ENCODE measurements around the gene ITSN2. TPM values are rescaled to one million over a fixed set of nuclear protein-coding genes. Genes with fewer than 3 reads are reported as not detected.

ITSN2 gene
- total and polyA plus RNA-seq, 2 of the 8 experiments (the other 6 are each of a cell fraction or from before 2014, with no cell fraction given) = 9.3 to 17.0 TPM

- Histone ChIP-seq H3K18ac (ENCODE audit: extremely low read depth, low read length) (no peak overlapping the region), H3K79me1 (ENCODE audit: low read depth, low read length) (no peaks in the 10 kb centered on the region), H3K4me3 (ENCODE audit: extremely low read depth in 1 of 4, insufficient read depth in 2 of 4, low read depth in 3 of 4, low read length in 4 of 4) (no peak overlapping the region), H4K91ac (replicated peaks; ENCODE audit: insufficient read length, low read length) (no peak overlapping the region), H2BK12ac (ENCODE audit: low read depth, low read length) (no peak overlapping the region), H3K23me2 (ENCODE audit: low read depth, low read length) (no peaks in the 10 kb centered on the region), H2BK5ac (ENCODE audit: low read depth, low read length) (no peak overlapping the region), H3K27ac (ENCODE audit: low read depth, low read length) (no peak overlapping the region), H3K56ac (replicated peaks; ENCODE audit: insufficient read length, low read depth, low read length) (no peak overlapping the region), H3K36me3 (ENCODE audit: control insufficient read depth in 2 of 4, insufficient read depth in 4 of 4, low read length in 3 of 4) (peaks cover 0 to 5% (median under 1%) of the 10 kb centered on the region in 4 experiments; a peak in 2 of 8 replicates), H3K4ac (replicated peaks; ENCODE audit: insufficient read length, low read depth, low read length) (no peak overlapping the region), H4K5ac (ENCODE audit: insufficient read length, low read depth, low read length) (no peak overlapping the region), H4K8ac (ENCODE audit: extremely low read depth, insufficient read depth, low read length) (no peak overlapping the region), H2BK120ac (replicated peaks; ENCODE audit: low read depth, low read length) (no peak overlapping the region), H2AFZ (ENCODE audit: low read length) (no peak overlapping the region), H3K14ac (ENCODE audit: insufficient read length) (no peak overlapping the region), H3K9me3 (ENCODE audit: insufficient read depth in 2 of 2, low read depth in 1 of 2, low read length in 1 of 2) (no peaks in the 10 kb centered on the region), H3K4me1 (replicated peaks in 1 of 4; ENCODE audit: control insufficient read depth in 3 of 4, insufficient read depth in 4 of 4, low read length in 3 of 4) (peaks cover 0 to 2% (median 1%) of the 10 kb centered on the region in 4 experiments; a peak in 2 of 7 replicates), H4K20me1 (replicated peaks in 1 of 2; ENCODE audit: control insufficient read depth in 1 of 2, insufficient read depth in 2 of 2, low read length in 2 of 2) (no peaks in the 10 kb centered on the region), H3K27me3 (replicated peaks in 1 of 4; ENCODE audit: control insufficient read depth in 3 of 4, extremely low read depth in 1 of 4, insufficient read depth in 3 of 4, low read length in 3 of 4) (no peaks in the 10 kb centered on the region), H2AK5ac (ENCODE audit: low read depth, low read length) (no peak overlapping the region), H3K4me2 (ENCODE audit: insufficient read depth in 1 of 2, low read depth in 2 of 2, low read length in 2 of 2) (no peak overlapping the region), H2BK20ac (ENCODE audit: low read length) (no peak overlapping the region), H3K79me2 (ENCODE audit: control insufficient read depth in 1 of 2, insufficient read depth in 2 of 2, low read length in 2 of 2) (no peaks in the 10 kb centered on the region; a peak in 1 of 4 replicates), H2BK15ac (ENCODE audit: low read length) (no peak overlapping the region), H3K9ac (replicated peaks in 1 of 4; ENCODE audit: extremely low read depth in 1 of 4, low read depth in 3 of 4, low read length in 3 of 4) (no peak overlapping the region), H3K23ac (ENCODE audit: insufficient read length) (no peak overlapping the region)
- TF ChIP-seq SIRT6 (IDR thresholded peaks at IDR 0.05; ENCODE audit: low read length) = no peak
- TF ChIP-seq CTBP2 (IDR thresholded peaks at IDR 0.05; ENCODE audit: borderline replicate concordance, insufficient read depth, insufficient read length, low read length) = no peak
- TF ChIP-seq POLR2A (IDR thresholded peaks at IDR 0.05; ENCODE audit: control extremely low read depth in 1 of 2, low read depth in 2 of 2, low read length in 2 of 2) = no peak
- TF ChIP-seq RBBP5 (IDR thresholded peaks at IDR 0.05; ENCODE audit: borderline replicate concordance, low read depth, low read length) = no peak
- no peak for TF ChIP-seq ZNF274 (IDR thresholded peaks at IDR 0.05; ENCODE audit: borderline replicate concordance, extremely low read depth, low read length)
- TF ChIP-seq CHD1 (IDR thresholded peaks at IDR 0.05; ENCODE audit: low read depth, low read length) = no peak
- no peak for TF ChIP-seq TAF7 (optimal IDR thresholded peaks at IDR 0.05; ENCODE audit: borderline replicate concordance, low read depth, low read length)
- TF ChIP-seq BCL11A (IDR thresholded peaks at IDR 0.05; ENCODE audit: low read depth in 2 of 2, low read length in 2 of 2) = no peak
- TF ChIP-seq CEBPB (IDR thresholded peaks at IDR 0.05; ENCODE audit: low read depth, low read length) = no peak
- no peak for TF ChIP-seq ASH2L (IDR thresholded peaks at IDR 0.05; ENCODE audit: low read length)
- TF ChIP-seq RAD21 (IDR thresholded peaks at IDR 0.05 in 1 of 2, conservative IDR thresholded peaks at IDR 0.05 in 1 of 2; ENCODE audit: low read depth in 2 of 2, low read length in 2 of 2) = no peak
- no peak for FAIRE-seq
- CTCF ChIA-PET (ENCODE audit: partially characterized antibody) = no interaction called here
- 86% methylated on average over 2 of the region's 2 CpGs; no CpG with 5 or more reads in 1 of the 2 experiments for WGBS, 2 experiments (ENCODE audit: extremely low coverage in 1 of 2, insufficient coverage in 1 of 2, insufficient read length in 1 of 2, insufficient replicate concordance in 2 of 2, low coverage in 1 of 2, low lambda C conversion rate in 2 of 2, missing lambda C conversion rate in 1 of 2)
- DNase-seq (ENCODE audit: low read depth in 1 of 2, low spot score in 2 of 2) = no peak
- POLR2A ChIA-PET (ENCODE audit: partially characterized antibody) = interaction anchor here (1.5 kb wide), 1 partner anchor 10 kb away, joined by 4 read pairs; no protein-coding TSS in a partner anchor
These were observed 86.7 kb downstream of the ITSN2 start for GRCh38 chr2:24273598-24273997.

Measured in H1 (cell line).